Measurements from ENCODE around the gene SIGLEC5.

The SIGLEC5 gene

DNA sequence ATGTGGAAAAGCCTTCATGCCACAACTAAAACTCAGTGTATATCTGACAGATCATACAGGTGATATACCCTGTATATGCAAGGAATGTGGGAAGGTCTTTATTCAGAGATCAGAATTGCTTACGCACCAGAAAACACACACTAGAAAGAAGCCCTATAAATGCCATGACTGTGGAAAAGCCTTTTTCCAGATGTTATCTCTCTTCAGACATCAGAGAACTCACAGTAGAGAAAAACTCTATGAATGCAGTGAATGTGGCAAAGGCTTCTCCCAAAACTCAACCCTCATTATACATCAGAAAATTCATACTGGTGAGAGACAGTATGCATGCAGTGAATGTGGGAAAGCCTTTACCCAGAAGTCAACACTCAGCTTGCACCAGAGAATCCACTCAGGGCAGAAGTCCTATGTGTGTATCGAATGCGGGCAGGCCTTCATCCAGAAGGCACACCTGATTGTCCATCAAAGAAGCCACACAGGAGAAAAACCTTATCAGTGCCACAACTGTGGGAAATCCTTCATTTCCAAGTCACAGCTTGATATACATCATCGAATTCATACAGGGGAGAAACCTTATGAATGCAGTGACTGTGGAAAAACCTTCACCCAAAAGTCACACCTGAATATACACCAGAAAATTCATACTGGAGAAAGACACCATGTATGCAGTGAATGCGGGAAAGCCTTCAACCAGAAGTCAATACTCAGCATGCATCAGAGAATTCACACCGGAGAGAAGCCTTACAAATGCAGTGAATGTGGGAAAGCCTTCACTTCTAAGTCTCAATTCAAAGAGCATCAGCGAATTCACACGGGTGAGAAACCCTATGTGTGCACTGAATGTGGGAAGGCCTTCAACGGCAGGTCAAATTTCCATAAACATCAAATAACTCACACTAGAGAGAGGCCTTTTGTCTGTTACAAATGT is 42.7 kb downstream of the SIGLEC5 start:
- DNase-seq (ENCODE audit: low spot score): no peak

GRCh38 chr19:51586799-51587198 is 43.4 kb downstream of the SIGLEC5 start:
- no peak for DNase-seq (ENCODE audit: low spot score)

DNA sequence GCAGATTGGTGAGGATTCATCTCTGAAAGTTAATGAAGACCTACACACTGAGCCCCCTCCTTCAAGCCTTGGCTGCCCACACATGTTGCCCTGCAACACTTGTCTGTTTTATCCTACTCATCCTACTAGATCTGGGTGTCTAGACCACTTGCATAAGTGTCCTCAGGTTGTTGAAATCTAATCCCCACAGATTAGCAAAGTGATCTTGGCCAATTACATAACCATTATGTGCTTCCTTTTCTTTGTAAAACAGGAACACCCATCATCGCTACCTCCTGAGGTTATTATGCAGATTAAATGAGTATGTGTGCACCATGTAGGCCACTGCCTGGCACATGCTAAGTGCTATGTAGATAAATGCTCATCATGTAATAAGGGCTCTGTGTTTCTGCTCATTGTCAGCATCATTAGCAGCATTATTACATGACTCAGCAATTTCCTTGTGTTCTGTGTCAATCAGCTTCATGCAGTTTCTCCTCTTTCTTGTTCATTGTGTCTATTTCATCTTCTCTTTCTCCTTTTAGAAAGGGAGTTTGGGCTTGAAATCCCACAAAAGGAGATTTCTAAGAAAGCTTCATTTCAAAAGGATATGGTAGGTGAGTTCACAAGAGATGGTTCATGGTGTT is 44.0 kb downstream of the SIGLEC5 start:
- DNase-seq (ENCODE audit: low spot score): no peak

- DNase-seq (ENCODE audit: low spot score): no peak
These were observed 53.4 kb downstream of the SIGLEC5 start for GRCh38 chr19:51576850-51577249.

- DNase-seq (ENCODE audit: low spot score): no peak
These were observed 56.9 kb downstream of the SIGLEC5 start for GRCh38 chr19:51573331-51573730.

- DNase-seq (ENCODE audit: low spot score): peak; percentile 66
These were observed 57.3 kb downstream of the SIGLEC5 start for GRCh38 chr19:51572908-51573307.

DNA sequence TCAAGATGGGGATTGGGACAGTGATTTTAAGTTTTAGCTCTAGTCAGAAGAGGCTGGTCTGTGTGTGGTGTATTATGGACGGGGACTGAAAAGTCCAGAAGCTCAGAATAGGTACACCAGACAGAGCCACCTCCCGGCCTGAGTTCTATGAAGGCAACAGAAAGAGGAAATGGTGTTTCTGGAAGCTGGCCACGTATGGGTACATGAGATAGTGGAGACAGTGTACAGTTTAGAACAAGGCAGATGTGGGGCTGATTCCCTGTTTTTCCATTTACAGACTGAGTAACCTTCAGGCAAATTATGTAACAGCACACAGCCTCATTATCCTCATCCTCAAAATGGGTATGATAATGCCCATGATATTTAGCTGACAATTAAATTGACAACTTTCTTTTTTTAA is 57.8 kb downstream of the SIGLEC5 start:
- no peak for DNase-seq (ENCODE audit: low spot score)

DNA sequence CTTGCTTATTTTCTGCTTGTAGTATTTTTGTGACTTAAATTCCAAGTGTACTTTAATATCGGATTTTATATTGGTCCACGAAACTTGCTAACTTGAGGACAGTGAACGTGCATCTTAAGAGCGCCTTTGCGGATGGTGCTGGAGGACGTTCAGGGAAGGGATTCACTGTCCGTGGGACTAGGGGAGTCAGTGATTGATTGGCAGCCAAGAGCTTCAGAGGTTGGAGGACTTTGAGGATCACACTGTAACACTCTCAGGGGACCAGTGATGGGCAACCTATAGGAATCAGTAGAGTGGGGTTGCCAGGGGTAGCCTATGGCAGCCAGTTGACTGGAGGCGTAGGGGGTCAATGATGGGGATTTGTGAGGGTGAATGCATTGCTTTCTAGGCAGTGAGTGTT is 58.6 kb downstream of the SIGLEC5 start:
- no peak for DNase-seq (ENCODE audit: low spot score)

DNA sequence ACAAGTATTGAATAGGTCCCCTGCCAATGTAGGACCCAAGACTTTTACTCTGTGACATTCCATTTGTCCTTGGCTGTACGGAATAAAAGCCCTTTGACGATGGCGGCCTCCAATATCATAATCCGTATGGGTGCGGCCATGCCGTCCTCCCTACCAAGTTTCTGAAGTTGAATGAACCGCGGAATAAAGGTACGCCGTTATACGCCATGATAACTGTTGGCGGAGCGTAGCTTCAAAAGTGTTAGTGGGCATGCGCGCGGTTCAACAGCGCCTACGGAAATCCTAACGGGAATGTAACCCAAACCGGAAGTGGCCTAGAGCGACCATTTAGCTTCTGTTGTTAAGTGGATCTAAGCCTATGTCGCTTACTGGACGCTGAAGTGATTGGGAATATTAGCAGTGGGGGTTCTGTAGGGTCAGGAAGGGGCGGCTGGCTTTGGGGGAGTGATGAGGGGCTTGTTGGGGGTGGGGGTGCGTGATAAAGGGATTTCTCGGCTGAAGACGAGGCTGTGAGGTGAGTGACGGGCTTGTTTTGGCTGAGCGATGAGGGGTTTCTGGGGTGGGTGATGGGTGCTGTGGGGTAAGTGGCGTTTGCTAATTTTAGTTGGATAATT is 59.1 kb downstream of the SIGLEC5 start, which contains the start of gene ZNF175:
Gene ZNF175, plus strand, starts transcription at position 322 of the 614 bp plus-strand sequence. CDS start 2,047 bp downstream, outside the sequence.
- peak; percentile 94 for DNase-seq (ENCODE audit: low spot score)

DNA sequence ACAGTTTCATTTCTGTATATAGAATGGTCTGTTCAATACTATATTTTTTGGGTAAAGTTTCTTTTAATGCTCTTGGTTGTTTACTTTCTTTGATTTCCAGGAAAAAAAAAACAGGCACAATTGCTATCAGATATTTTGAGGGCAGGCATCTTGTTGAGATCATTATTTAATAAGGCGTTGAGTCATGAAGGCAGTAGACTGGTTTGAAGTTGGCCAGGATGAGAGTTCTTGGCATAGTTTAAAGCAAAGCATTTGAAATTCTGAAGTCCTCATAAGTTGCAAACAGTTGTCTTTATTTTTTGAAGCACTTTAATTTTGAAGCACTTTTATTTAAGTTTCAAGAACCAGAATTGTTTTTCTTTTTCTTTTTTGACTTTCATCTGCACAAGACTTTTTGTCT is 61.7 kb downstream of the SIGLEC5 start:
- no peak for DNase-seq (ENCODE audit: low spot score)

- DNase-seq (ENCODE audit: low spot score): no peak
These were observed 62.6 kb downstream of the SIGLEC5 start for GRCh38 chr19:51567583-51567982.

GRCh38 chr19:51566489-51567100 is 63.6 kb downstream of the SIGLEC5 start:
- DNase-seq (ENCODE audit: low spot score): no peak

- DNase-seq (ENCODE audit: low spot score): no peak
These were observed 64.6 kb downstream of the SIGLEC5 start for GRCh38 chr19:51565583-51565982.

DNA sequence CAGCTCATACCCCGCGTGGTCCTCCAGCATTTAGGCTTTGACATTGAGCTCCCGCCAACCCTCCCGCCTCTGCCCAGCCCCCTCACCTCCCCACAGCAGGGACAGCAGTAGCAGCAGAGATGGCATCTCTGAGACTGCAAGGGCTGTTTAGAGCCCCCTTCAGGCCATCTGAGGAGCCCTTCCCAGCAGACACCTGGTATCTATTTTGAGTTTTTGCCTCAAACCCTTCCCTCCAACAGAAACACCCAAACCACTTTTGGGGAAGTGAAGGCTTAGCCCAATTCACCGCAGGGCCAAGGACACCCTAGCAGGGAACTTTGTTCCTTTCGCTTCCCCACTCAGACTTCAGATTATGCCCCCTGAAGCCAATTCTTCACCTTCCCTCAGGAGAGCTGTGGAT is 65.4 kb downstream of the SIGLEC5 start:
- no peak for DNase-seq (ENCODE audit: low spot score)
